ENCODE results near the gene MORC1.

MORC1 gene

DNA sequence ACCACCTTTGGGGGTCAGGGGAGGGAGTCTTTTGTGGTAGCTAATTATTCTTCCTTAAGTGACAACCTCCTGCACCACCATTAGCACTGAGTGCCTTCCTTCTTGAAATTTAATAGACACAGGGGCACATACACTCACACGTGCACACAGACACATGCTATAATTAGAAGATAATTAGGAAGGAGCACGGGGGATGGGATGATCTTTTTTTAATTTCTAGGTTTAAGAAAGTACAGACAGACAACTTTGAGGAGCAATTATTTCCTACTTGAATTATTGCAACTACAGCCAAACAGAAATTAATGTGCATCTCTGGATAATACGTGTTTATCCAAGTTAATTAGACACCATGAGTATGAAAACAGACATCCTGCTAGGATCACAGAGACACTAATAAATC, 119.5 kb downstream of the MORC1 start:
- TF ChIP-seq, protein P1, sequence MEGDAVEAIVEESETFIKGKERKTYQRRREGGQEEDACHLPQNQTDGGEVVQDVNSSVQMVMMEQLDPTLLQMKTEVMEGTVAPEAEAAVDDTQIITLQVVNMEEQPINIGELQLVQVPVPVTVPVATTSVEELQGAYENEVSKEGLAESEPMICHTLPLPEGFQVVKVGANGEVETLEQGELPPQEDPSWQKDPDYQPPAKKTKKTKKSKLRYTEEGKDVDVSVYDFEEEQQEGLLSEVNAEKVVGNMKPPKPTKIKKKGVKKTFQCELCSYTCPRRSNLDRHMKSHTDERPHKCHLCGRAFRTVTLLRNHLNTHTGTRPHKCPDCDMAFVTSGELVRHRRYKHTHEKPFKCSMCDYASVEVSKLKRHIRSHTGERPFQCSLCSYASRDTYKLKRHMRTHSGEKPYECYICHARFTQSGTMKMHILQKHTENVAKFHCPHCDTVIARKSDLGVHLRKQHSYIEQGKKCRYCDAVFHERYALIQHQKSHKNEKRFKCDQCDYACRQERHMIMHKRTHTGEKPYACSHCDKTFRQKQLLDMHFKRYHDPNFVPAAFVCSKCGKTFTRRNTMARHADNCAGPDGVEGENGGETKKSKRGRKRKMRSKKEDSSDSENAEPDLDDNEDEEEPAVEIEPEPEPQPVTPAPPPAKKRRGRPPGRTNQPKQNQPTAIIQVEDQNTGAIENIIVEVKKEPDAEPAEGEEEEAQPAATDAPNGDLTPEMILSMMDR (IDR thresholded peaks at IDR 0.05; ENCODE audit: low read depth, low read length), result no peak
- no peak overlapping the region for H3K4me3 ChIP-seq (ENCODE audit: low read depth, low read length)

DNA sequence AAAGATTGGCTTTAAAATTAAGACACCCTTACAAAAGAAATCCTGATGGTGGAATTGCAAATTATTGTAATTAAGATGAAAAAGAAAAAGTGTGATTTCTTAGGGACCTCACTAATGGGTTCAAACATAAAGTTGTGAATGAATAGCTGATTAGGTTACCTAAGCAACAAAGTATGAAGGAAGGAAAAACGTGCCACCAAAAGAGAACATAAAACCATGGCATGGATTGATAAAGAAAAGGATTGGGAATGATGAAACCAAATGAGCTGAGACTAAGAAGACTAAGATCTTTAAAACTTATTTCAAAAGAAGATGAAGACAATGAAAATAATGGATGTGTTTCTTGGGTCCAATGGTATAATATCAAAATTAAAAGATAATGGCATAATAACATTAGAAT, 132.1 kb downstream of the MORC1 start:
- H3K4me3 ChIP-seq (ENCODE audit: low read depth, low read length), result no peak overlapping the region
- TF ChIP-seq, protein P1 (IDR thresholded peaks at IDR 0.05; ENCODE audit: low read depth, low read length), result no peak

DNA sequence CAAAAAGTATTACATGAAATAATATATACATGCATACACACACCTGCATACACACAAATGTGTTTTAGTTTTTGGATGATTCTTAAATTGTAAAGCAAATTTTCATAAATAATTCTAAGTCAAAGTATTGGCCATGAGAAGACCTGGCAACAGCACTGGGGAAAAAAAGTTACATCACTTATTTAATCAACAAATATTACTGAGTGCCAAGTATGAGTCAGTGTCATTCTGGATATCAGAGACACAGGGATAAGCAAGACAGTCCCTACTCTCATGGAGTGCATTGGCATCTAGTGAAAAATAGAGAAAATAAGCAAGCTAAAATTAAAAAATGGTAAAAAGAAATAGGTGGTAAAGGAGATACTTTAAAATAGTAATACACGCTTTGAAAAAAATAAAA, 134.9 kb downstream of the MORC1 start:
- H3K4me3 ChIP-seq (ENCODE audit: low read depth, low read length), result no peak overlapping the region
- TF ChIP-seq, protein P1 (IDR thresholded peaks at IDR 0.05; ENCODE audit: low read depth, low read length), result no peak

DNA sequence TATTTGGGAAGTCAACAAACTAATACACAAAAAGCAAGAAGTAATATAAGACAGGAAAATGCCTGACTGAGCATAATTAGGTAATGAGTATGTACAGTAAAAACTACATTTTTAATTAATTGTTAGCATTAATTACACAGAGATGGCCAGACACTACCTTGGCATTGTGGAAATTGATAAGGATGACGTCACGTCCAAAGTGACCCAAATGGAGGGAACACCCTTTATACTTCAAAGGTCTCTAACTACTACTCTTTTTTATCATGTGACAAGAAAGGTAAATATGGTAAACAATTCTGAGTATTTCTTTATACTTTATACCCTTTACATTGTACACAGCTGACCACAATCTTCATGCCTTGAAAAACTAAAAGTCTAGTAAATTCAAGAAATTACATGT, 141.9 kb downstream of the MORC1 start:
- no peak overlapping the region for H3K4me3 ChIP-seq (ENCODE audit: low read depth, low read length)
- TF ChIP-seq, protein P1 (IDR thresholded peaks at IDR 0.05; ENCODE audit: low read depth, low read length), result no peak

DNA sequence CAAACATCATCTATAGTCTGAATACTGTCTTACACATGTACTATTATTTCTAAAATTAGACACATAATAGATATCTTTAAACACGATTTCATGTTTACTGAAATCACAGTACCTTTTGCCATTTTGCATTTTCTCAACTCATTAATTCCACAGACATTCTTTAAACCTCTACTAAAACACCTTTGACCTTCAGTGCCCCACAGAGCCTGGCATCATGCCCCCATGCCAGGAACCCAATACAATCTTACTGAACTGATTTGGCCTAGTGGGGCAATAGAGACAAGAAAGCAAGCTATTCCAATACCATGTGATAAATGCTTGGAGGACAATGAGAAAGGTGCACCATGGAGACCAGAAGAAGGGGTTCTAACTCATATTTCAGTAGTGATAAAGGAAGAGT, 144.9 kb downstream of the MORC1 start:
- H3K4me3 ChIP-seq (ENCODE audit: low read depth, low read length), result no peak overlapping the region
- TF ChIP-seq, protein P1 (IDR thresholded peaks at IDR 0.05; ENCODE audit: low read depth, low read length), result no peak

DNA sequence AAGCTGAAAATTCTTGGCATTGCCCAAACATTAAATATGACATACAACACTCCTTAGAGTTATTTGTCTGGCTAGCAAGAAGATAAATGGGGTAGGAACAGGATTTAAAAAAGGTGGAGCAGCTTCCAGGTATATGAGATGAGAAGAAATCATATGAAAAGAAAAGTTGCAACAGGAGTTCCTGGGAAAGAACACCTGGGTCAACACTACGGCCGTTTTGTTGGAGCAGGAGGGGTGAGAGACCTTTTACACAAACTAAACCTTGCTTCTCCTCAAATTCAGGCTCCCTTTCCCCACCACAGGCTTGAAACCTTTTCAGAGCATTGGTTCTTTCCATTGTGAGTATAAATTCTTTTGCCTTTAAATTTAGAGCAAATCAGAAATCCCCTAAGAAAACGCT, 145.5 kb downstream of the MORC1 start:
- no peak overlapping the region for H3K4me3 ChIP-seq (ENCODE audit: low read depth, low read length)
- TF ChIP-seq, protein P1 (IDR thresholded peaks at IDR 0.05; ENCODE audit: low read depth, low read length), result no peak

DNA sequence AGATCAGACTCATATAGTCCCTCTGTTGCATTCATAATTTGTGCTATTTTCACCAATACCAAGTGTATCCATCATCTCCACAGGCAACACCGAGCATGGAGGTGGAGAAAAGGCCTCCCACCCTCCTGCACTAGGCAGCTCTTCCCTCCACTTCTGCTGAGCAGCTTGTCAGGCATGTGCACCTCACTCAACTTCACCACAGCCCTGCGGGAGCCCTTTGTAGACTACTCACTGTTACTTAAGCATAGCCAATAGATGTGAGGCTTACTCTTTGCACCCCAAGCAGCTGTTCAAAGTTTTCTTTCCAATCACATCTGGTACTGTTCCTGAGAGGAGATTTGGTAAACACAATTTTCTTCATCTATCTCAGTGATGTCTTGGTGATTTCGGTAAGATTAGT, 147.4 kb downstream of the MORC1 start:
- TF ChIP-seq, protein P1 (IDR thresholded peaks at IDR 0.05; ENCODE audit: low read depth, low read length), result no peak

More for the DNA sequence above, 147.4 kb downstream of the MORC1 start:
- H3K4me3 ChIP-seq (ENCODE audit: low read depth, low read length), result no peak overlapping the region

Data from WI38 (cell line).